AG09309 (cell line): Measurements from ENCODE around the gene TDRD9.

ENCODE experiments used
- DNase-seq: peaks from one replicate; pipeline ENCODE4 v3.0.0-alpha.2; 2010; ENCODE audit warnings: low read depth
- H3K4me3 ChIP-seq: 2 replicates; pipeline ENCODE4 v1.5.1; 2011; ENCODE audit warnings: mild to moderate bottlenecking, low read depth, low read length, moderate library complexity; ENCODE audit not compliant: control insufficient read depth
- TF ChIP-seq, protein P1 (sequence below): IDR thresholded peaks from 2 replicates; pipeline ENCODE4 v1.5.1; 2011; ENCODE audit warnings: mild to moderate bottlenecking, low read depth, low read length, inconsistent platforms; ENCODE audit not compliant: insufficient read depth, control insufficient read depth; ENCODE audit errors: missing control alignments

The TDRD9 gene

DNA sequence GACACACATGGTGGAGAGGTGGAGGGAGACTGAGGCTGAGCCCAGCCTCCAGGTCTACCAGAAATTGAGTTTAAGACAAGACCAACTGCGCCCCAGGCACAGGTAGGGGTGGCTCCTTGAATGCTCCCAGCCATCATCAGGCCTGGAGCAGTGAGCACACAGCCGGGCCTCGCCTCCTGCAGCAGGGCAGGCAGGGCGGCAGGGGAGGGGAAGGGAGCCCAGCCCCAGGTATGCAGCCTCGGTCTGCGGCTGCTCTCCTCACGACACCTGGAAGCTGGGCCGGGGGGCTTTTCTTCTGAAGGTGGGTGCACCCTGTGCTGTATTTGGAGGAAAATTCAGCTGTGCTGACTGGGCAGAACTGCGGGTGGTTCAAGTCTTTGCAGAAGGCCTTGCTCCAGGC lies 29.5 kb upstream of the TDRD9 start:
- no peak for DNase-seq
- H3K4me3 ChIP-seq: no peak overlapping the region
- TF ChIP-seq, protein P1, sequence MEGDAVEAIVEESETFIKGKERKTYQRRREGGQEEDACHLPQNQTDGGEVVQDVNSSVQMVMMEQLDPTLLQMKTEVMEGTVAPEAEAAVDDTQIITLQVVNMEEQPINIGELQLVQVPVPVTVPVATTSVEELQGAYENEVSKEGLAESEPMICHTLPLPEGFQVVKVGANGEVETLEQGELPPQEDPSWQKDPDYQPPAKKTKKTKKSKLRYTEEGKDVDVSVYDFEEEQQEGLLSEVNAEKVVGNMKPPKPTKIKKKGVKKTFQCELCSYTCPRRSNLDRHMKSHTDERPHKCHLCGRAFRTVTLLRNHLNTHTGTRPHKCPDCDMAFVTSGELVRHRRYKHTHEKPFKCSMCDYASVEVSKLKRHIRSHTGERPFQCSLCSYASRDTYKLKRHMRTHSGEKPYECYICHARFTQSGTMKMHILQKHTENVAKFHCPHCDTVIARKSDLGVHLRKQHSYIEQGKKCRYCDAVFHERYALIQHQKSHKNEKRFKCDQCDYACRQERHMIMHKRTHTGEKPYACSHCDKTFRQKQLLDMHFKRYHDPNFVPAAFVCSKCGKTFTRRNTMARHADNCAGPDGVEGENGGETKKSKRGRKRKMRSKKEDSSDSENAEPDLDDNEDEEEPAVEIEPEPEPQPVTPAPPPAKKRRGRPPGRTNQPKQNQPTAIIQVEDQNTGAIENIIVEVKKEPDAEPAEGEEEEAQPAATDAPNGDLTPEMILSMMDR: no peak

GRCh38 chr14:103899316-103899715 lies 28.9 kb upstream of the TDRD9 start:
- TF ChIP-seq, protein P1: no peak
- no peak for DNase-seq
- no peak overlapping the region for H3K4me3 ChIP-seq

GRCh38 chr14:103899833-103900232 lies 28.4 kb upstream of the TDRD9 start:
- TF ChIP-seq, protein P1: no peak
- no peak for DNase-seq
- H3K4me3 ChIP-seq: no peak overlapping the region

DNA sequence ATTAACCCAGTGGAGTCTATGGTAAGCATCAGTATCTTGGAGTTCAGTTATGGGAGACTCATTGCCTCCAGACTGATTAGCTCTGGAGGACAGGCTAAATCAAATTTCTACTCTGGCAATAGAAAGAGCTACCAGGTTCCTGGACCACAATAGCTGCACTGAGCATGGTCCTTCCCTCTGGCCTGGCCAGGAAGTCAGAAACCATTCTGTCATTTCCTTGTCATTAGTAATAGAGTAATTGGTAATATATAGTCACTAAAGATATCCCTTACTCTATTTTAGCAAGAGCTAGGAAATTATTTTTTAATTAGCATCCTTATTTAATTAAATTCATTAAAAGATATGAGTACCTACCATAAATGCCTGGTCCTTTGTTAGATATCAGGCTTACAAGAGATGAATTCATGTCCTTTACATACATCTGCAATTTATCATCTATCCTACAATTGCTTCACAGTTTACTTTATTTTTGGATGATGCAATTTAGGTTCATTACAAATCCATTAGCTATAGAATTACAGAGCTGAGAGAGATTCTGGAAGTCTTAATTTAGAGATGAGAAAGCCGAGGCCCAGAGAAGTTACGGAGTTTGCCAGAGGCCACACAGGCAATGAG lies 23.7 kb upstream of the TDRD9 start:
- DNase-seq: no peak
- TF ChIP-seq, protein P1: no peak
- H3K4me3 ChIP-seq: no peak overlapping the region

DNA sequence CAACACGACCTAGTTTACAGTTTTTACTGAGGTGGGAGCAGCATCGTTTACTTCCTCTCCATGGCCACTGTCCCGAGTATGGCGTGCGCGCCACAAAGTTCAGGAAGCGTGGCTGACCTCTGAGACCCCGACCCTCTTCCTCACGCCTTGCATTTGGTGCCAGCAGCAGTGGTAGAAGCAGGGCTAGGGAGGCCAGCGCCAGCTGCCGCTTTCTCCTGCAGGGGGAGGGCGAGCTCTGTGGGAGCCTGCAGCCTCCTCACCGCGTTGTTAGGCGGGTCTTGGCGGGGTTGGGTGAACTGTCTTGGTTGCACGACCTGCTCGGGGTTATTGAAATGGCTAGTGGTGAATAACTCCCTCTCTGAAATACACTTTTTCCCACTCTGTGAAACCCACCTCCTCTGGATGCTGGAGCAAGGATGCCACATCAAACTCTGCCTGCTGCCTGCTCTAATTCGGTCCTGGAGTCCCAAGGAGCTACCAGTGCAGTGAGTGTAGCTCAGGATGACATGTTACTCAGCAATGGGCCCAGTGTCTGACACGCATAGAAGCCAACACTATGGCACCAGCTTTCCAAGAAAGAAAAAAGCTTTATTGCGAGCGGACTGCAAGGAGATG lies 22.3 kb upstream of the TDRD9 start:
- H3K4me3 ChIP-seq: no peak overlapping the region
- TF ChIP-seq, protein P1: no peak
- DNase-seq: no peak

DNA sequence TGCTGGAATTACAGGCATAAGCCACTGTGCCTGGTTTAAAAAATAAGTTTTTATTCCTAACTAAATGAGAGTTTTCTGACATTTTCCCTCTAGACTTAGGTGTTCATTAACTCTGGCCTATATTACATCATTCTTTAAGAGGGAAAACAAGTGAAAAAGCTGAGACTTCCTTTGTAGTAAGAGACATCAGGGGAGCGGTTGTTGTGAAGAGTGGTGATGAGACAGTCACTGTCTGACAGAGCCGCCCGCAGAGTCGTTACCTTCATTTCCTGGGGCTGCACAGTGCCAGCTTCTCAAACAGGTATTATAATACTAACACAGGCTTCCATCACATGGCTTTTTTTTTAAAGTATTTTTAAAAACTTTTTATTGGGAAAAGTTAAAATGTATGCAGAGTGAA lies 19.7 kb upstream of the TDRD9 start:
- TF ChIP-seq, protein P1: no peak
- no peak for DNase-seq
- H3K4me3 ChIP-seq: no peak overlapping the region
